OCI-LY7 (cell line): ENCODE measurements around the gene CD46. TPM values are rescaled to one million over a fixed set of nuclear protein-coding genes. Genes with fewer than 3 reads are reported as not detected.

Source experiments
- BruUV-seq: library from RNA; stranded (reverse); fragments of 400-500 nt; replicated peaks from 2 replicates; lab custom pipeline; 2021; lab: Mats Ljungman, UMichigan
- CTCF ChIA-PET: fragments of 300-600 bp; sonication (Branson Sonifier 250); formaldehyde crosslinking; loops from one replicate; lab custom pipeline; 2022; ENCODE audit warnings: antibody characterized with exemption; ENCODE audit not compliant: unreplicated experiment; lab: Charles Lee
- POLR2A ChIA-PET: fragments of 300-600 bp; sonication (Branson Sonifier 250); formaldehyde crosslinking; loops from one replicate; lab custom pipeline; 2022; ENCODE audit warnings: antibody characterized with exemption; lab: Charles Lee
- DNase-seq: peaks from one replicate; pipeline ENCODE4 v3.0.0-alpha.2; 2015; ENCODE audit warnings: low spot score
- H2AFZ ChIP-seq: fragments of 200-600 bp; sonication (generic), shearing (Covaris generic); 2 replicates; pipeline ENCODE4 v1.6.1; 2014; ENCODE audit warnings: mild to moderate bottlenecking, antibody characterized with exemption, low read length, moderate library complexity
- H3K27ac ChIP-seq: fragments of 200-600 bp; sonication (generic); 2 replicates; pipeline ENCODE4 v1.5.1; 2014; ENCODE audit warnings: mixed run types, low read depth, mild to moderate bottlenecking, moderate library complexity, low read length, inconsistent platforms; ENCODE audit not compliant: poor library complexity, severe bottlenecking
- H3K36me3 ChIP-seq: fragments of 200-600 bp; sonication (generic); 2 replicates; pipeline ENCODE4 v1.6.1; 2014; ENCODE audit warnings: mild to moderate bottlenecking, antibody characterized with exemption, low read length, moderate library complexity, mixed read lengths; ENCODE audit not compliant: insufficient read depth
- H3K4me1 ChIP-seq: fragments of 200-600 bp; sonication (generic); 2 replicates; pipeline ENCODE4 v1.5.1; 2014; ENCODE audit warnings: mild to moderate bottlenecking, low read length; ENCODE audit not compliant: insufficient read depth, poor library complexity, severe bottlenecking
- H3K4me2 ChIP-seq: fragments of 200-600 bp; sonication (generic); 2 replicates; pipeline ENCODE4 v1.6.1; 2014; ENCODE audit warnings: mild to moderate bottlenecking, low read length
- H3K4me3 ChIP-seq: fragments of 200-600 bp; sonication (generic); 2 replicates; pipeline ENCODE4 v1.5.1; 2014; ENCODE audit warnings: mild to moderate bottlenecking, low read depth, low read length; ENCODE audit not compliant: poor library complexity, severe bottlenecking
- H3K79me2 ChIP-seq: fragments of 200-600 bp; sonication (generic); 2 replicates; pipeline ENCODE4 v1.6.1; 2016; ENCODE audit warnings: low read depth, mild to moderate bottlenecking, low read length, moderate library complexity, mixed read lengths; ENCODE audit not compliant: insufficient read depth
- H3K9me2 ChIP-seq: fragments of 200-600 bp; sonication (generic); 2 replicates; pipeline ENCODE4 v1.6.1; 2016; ENCODE audit warnings: mild to moderate bottlenecking, low read length, mixed read lengths; ENCODE audit not compliant: insufficient read depth
- H3K9me3 ChIP-seq: fragments of 200-600 bp; sonication (generic); 2 replicates; pipeline ENCODE4 v1.6.1; 2014; ENCODE audit warnings: mild to moderate bottlenecking, mixed run types, low read length, mixed read lengths
- H4K20me1 ChIP-seq: fragments of 200-600 bp; sonication (generic); 2 replicates; pipeline ENCODE4 v1.6.1; 2014; ENCODE audit warnings: mild to moderate bottlenecking, antibody characterized with exemption, low read length, moderate library complexity, mixed read lengths; ENCODE audit not compliant: insufficient read depth
- EZH2phosphoT487 ChIP-seq: fragments of 200-600 bp; sonication (generic); IDR thresholded peaks from 2 replicates; pipeline ENCODE4 v1.6.1; 2018; ENCODE audit warnings: low read depth, borderline replicate concordance, mild to moderate bottlenecking, mixed run types, antibody characterized with exemption, low read length, moderate library complexity, mixed read lengths
- intact Hi-C: fragments of 100-400 bp; cut with micrococcal nuclease; formaldehyde crosslinking; loops from one replicate; pipeline ENCODE4 v1.10.0; 2022; ENCODE audit not compliant: unreplicated experiment
- total RNA-seq, 2 experiments: library from RNA; depleted of rRNA in 1 of 2; stranded (reverse); fragments of >200 nt in 1 of 2; shearing (Covaris generic) in 1 of 2; gene quantifications; 2 replicates each; pipeline ENCODE4 v1.2.3, GENCODE V29; 2014 to 2022
- TF ChIP-seq, protein P1 (sequence below): fragments of 200-600 bp; sonication (generic); conservative IDR thresholded peaks from 2 replicates; pipeline ENCODE4 v1.5.1; 2014; ENCODE audit warnings: mild to moderate bottlenecking, antibody characterized with exemption, low read length, moderate library complexity, mixed read lengths

Gene CD46
- total RNA-seq, 2 experiments from 2014 or later, result 83.2 to 83.8 TPM

DNA sequence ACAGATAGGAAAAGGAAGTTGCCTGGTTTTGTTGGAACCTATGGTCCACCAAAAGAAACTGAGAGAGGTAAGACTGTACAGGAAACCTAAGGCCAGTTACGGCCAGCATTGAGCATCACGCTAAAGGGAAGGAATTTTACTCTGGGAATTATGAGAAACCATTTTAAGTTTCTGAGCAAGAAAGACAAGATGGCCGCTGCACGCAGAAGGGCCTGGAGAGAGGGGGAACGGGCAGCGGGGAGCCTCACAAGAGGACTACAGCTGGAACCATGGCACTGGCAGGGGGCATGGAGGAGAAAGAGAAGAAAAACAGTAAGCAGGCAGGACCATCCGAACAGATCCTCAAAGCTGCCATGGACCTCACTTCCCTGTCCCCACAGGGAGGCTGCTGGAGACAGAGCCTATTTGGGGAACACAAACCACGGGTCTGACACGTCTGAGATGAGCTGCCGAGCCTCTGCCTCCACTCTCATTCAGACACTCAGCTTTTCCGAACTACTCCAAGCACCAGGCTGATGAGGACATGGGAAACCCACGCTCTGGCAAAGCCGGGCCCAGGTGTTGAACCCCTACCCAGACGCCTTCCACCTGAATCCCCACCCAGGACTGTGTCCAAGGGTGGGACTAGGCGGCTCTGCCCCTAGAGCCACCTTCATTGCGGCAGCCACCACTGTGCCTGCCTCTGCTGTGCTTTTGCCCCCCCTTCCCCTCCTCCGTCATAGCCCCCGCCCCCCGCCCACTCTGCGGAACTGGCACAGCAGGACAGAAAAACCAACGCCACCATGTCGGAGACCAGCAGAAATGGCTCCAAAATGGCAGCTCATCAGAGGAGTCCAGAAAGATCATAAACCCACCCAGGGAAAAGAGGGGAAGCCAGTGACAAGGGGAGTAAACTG is 69.0 kb downstream of the CD46 start:
- H4K20me1 ChIP-seq, result no peaks in the 10 kb centered on the region
- BruUV-seq, result no TSS peak
- TF ChIP-seq, protein P1, sequence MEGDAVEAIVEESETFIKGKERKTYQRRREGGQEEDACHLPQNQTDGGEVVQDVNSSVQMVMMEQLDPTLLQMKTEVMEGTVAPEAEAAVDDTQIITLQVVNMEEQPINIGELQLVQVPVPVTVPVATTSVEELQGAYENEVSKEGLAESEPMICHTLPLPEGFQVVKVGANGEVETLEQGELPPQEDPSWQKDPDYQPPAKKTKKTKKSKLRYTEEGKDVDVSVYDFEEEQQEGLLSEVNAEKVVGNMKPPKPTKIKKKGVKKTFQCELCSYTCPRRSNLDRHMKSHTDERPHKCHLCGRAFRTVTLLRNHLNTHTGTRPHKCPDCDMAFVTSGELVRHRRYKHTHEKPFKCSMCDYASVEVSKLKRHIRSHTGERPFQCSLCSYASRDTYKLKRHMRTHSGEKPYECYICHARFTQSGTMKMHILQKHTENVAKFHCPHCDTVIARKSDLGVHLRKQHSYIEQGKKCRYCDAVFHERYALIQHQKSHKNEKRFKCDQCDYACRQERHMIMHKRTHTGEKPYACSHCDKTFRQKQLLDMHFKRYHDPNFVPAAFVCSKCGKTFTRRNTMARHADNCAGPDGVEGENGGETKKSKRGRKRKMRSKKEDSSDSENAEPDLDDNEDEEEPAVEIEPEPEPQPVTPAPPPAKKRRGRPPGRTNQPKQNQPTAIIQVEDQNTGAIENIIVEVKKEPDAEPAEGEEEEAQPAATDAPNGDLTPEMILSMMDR, result no peak
- no peak for TF ChIP-seq EZH2phosphoT487
- H3K27ac ChIP-seq, result no peak overlapping the region
- H3K4me3 ChIP-seq, result peak overlapping the region; percentile 76
- ChIA-PET POLR2A (interaction anchor here (0.5 to 1.1 kb wide), 2 partner anchors 53 to 61 kb away, joined by 3 to 4 read pairs; no protein-coding TSS in a partner anchor), CTCF (interaction anchor here (0.6 kb wide), 1 partner anchor 102 kb away, joined by 3 read pairs; no protein-coding TSS in a partner anchor)
- peaks cover 6% of the 10 kb centered on the region; the same call in 1 of the 2 replicates for H3K36me3 ChIP-seq
- H3K4me2 ChIP-seq, result peak overlapping the region; percentile 82
- intact Hi-C loops, result no loop called here
- no peak overlapping the region for H2AFZ ChIP-seq
- DNase-seq, result no peak
- H3K79me2 ChIP-seq, result peaks cover 15% of the 10 kb centered on the region; the same call in 1 of the 2 replicates
- peaks cover 51% of the 10 kb centered on the region for H3K4me1 ChIP-seq
- no peaks in the 10 kb centered on the region for H3K9me2 ChIP-seq
- no peaks in the 10 kb centered on the region for H3K9me3 ChIP-seq

DNA sequence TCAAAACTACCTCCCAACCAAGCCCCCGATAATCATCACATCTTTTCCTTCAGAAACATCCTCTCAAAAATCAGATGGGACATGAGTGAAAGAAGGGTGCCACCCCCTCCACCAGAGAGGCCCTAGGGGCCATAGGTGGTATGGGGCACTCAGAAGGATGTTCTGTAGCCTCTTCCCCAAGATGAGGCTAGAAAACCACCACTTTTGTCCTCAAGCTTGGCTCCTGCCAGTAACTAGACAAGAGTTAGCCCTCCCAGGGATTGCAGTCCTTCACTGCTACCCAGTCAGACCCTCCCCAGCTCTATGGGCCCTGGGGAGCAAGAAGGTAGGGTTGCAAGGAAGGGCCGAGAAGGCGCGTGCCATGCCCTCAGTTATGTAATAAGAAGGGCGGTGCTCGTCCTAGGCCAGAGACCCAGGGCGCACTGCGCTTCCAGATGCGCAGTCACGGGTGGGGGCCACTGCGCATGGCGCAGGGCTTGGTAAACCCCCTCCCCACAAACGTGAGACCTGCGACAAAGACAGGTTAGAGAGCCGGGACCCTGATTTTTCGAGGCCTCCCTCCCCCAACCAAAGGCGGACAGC is 69.7 kb downstream of the CD46 start:
- H3K9me3 ChIP-seq, result no peaks in the 10 kb centered on the region
- H3K27ac ChIP-seq, result peak overlapping the region; percentile 45
- BruUV-seq, result no TSS peak
- H3K36me3 ChIP-seq, result no peaks in the 10 kb centered on the region
- ChIA-PET CTCF (interaction anchor here (0.5 to 1.6 kb wide), 3 partner anchors 9 to 367 kb away, joined by 4 to 11 read pairs (median 4); no protein-coding TSS in a partner anchor), POLR2A (interaction anchor here (1.1 to 6.5 kb wide), 7 partner anchors 15 to 84 kb away, joined by 3 to 109 read pairs (median 4); partner anchors contain the start of gene CD46)
- peaks cover 15% of the 10 kb centered on the region; the same call in 1 of the 2 replicates for H3K79me2 ChIP-seq
- DNase-seq, result no peak
- intact Hi-C loops, result loop anchor here (1.0 kb wide), 1 partner anchor 69 kb away; the partner anchor contains the start of gene CD46
- no peak overlapping the region for H2AFZ ChIP-seq
- H3K4me1 ChIP-seq, result peaks cover 58% of the 10 kb centered on the region
- H3K9me2 ChIP-seq, result no peaks in the 10 kb centered on the region
- no peaks in the 10 kb centered on the region for H4K20me1 ChIP-seq
- TF ChIP-seq, protein P1, result no peak
- no peak for TF ChIP-seq EZH2phosphoT487
- peak overlapping the region; percentile 76 for H3K4me3 ChIP-seq
- peak overlapping the region; percentile 82 for H3K4me2 ChIP-seq
